Raji (cell line): ENCODE measurements around the gene AMIGO1.
A peak's percentile ranks its signal among the peaks of the same experiment; 100 is the strongest.

Experiments
- POLR2A ChIP-seq: IDR thresholded peaks from 2 replicates; pipeline ENCODE4 v1.6.1; 2011; ENCODE audit warnings: low read depth, low read length, control low read depth; ENCODE audit not compliant: insufficient read depth

The AMIGO1 gene

GRCh38 chr1:109499661-109500536, 9.6 kb downstream of the AMIGO1 start:
- no peak for TF ChIP-seq POLR2A

GRCh38 chr1:109499081-109499480, 10.4 kb downstream of the AMIGO1 start:
- no peak for TF ChIP-seq POLR2A

GRCh38 chr1:109498161-109498801, 11.2 kb downstream of the AMIGO1 start:
- no peak for TF ChIP-seq POLR2A

- TF ChIP-seq POLR2A = no peak
Measured at GRCh38 chr1:109497449-109498160, 11.9 kb downstream of the AMIGO1 start.

GRCh38 chr1:109495738-109496137, 13.8 kb downstream of the AMIGO1 start:
- no peak for TF ChIP-seq POLR2A

GRCh38 chr1:109493805-109494539, 15.6 kb downstream of the AMIGO1 start, which contains the start of gene CYB561D1:
TSS of gene CYB561D1 (plus strand) at chr1:109494094. CDS start at chr1:109494140, 46 bp downstream.
- TF ChIP-seq POLR2A = peak; percentile 88

- TF ChIP-seq POLR2A = no peak
Measured at GRCh38 chr1:109493227-109493626, 16.3 kb downstream of the AMIGO1 start.

- no peak for TF ChIP-seq POLR2A
Measured at GRCh38 chr1:109492779-109493178, 16.7 kb downstream of the AMIGO1 start.

GRCh38 chr1:109491372-109491771, 18.2 kb downstream of the AMIGO1 start:
- no peak for TF ChIP-seq POLR2A

GRCh38 chr1:109490934-109491302, 18.6 kb downstream of the AMIGO1 start:
- TF ChIP-seq POLR2A = no peak

- no peak for TF ChIP-seq POLR2A
Measured at GRCh38 chr1:109490029-109490933, 19.2 kb downstream of the AMIGO1 start.

GRCh38 chr1:109488696-109489095, 20.8 kb downstream of the AMIGO1 start:
- no peak for TF ChIP-seq POLR2A

GRCh38 chr1:109488201-109488600, 21.3 kb downstream of the AMIGO1 start:
- no peak for TF ChIP-seq POLR2A

GRCh38 chr1:109487261-109487660, 22.3 kb downstream of the AMIGO1 start:
- TF ChIP-seq POLR2A = no peak
